HG03045 (cell line): Measurements from ENCODE around the gene MGME1.

Experiments used
- ATAC-seq: cut with Tn5 transposase; IDR thresholded peaks from one replicate; pipeline ENCODE4 v1.9.1; 2021; ENCODE audit warnings: mild to moderate bottlenecking, moderate library complexity; ENCODE audit not compliant: unreplicated experiment

MGME1 gene

DNA sequence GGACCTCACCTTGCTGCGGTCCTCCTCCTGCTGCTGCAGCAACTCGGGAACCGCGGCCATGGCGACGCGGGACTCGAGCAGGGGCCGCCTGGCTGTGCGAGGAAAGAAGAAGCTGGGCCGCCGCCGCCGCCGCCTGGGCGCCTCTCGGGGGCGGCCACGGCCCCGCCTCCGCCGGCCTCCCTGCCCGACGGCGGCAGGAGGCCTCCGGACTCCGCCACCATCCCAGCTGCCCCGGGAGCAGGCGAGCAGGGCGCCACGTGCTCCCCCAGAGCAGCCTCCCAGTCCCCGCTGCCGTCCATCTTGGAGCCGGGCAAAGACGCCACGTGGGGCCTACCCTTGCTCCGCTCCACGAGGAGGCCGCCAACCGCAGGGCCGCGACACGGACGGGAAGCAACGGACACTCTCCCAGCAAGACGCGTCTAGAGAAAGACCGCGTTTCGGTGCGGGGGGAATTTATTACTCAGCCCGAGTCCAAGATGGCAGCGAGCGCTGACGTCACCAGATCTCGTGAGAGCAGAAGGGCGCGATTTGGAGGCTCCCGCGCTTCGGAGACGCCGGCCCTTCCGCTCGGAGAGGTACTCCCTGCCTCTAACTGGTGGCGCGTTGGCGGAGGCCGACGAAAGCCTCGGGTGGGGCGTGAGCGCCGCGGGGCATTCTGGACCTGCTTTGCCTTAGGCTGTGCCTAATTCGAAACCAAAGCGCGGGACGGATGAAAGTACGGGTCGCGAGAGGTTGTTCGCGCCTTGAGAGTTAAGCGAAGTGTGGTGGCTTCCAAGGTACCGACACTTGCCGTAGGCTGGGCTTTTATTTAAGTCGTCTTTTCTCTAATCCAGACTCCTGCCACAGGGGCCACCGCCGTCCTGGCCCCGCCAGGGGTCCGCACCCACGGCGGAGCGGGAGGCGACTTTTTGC, at the start of gene MGME1, which contains the start of gene SNX5:
TSS of gene MGME1 (plus strand) at position 653 of the 912 bp plus-strand sequence. CDS start 842 bp downstream, outside the sequence.
TSS of gene SNX5 (minus strand) at position 429 of the 912 bp plus-strand sequence. CDS start at position 60, 369 bp downstream.
- ATAC-seq = peak; percentile 82

GRCh38 chr20:17919149-17919548, 49.7 kb upstream of the MGME1 start:
- ATAC-seq = no peak

DNA sequence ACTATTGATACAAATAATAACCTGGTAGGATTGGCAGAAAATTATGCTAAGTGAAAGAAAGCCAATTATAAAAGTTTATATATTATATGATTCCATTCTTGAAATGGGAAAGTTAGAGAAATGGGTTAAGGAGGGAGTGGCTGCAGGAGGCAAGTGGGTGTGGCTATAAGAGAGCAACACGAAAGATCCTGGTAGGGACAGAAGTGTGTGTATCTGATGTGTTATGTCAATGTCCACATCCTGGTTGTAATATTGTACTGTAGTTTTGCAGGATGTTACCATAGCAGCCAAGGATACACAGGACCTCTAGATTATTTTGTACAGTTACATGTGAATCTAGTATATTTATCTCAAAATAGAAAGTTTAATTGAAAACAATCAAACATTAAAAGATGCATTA, 47.0 kb upstream of the MGME1 start:
- no peak for ATAC-seq

DNA sequence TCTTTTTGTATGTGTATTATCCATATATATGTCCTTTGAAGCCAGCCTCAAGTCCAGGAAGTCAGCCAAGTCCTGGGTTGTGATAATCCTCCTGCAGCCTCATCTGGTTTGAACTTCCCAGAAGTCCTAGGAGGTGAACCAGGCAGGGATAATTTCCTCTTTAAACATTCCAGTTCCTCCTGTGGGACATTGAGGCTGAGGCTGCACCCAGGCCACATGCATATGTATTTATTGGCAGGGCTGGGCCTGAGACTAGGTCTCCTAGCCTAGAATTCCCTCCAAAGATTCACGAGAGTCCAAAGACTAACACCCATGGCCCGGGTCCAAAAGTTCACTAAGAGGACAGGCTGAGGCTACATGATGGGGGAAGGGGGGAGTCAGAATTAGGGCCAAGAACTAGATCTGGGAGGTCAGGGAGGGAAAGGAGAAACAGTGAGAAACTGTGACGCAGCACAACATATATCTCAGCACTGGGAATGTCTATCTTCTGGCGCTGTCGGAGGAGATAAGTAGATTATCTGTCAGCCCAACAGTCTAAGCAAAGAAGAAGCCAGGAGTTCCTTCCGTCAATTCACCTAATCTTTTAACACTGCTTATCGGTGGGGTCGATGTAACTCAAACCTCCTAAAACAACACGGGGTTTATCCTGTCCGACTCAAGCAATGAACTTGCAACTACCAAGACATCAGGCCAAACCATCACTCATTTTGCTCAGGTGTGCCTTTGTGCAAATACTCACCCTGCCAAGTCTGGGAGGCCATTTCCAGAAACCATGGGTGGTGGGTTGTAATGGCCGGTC, 43.5 kb upstream of the MGME1 start:
- ATAC-seq = no peak

DNA sequence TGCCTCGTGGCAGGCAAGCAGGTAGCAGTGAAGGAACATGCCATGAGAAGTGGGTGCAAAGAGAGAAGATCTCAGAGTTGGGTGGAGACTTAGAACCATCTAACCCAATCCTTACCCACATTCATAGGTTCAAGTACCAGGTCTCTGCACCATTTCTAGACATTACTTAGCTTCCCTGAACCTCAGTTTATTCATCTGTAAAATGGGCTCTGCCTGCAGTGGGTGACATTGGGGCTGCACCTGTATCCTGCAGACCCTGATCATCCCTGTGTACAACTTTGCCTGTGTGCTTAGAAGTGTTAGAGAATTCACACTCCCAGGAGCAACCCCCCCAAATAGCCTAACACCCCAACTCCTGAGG, 42.9 kb upstream of the MGME1 start:
- no peak for ATAC-seq

- no peak for ATAC-seq
These were observed 40.6 kb upstream of the MGME1 start for GRCh38 chr20:17928211-17928611.

- ATAC-seq = no peak
These were observed 40.0 kb upstream of the MGME1 start for GRCh38 chr20:17928633-17929311.

- ATAC-seq = no peak
These were observed 37.3 kb upstream of the MGME1 start for GRCh38 chr20:17931513-17931912.

DNA sequence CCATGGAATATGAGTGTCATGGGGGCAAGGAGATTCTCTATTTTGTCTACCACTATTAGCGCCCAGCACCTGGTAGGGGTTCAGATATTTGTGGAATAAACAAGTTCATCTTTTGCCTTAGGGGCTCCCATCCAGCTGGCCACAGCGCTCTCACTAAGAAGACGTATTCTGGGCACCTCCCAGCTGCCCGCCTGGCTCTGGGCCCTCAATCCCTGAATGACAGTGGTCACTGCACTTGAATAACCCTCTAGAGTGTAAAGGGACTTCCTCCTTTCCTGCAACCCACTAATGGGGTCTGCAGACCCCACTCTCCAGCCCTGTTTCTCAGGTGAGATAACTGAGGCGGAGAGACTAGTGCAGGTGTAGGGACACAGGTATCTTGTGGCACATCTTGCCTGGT, 36.4 kb upstream of the MGME1 start:
- ATAC-seq = no peak

- ATAC-seq = no peak
These were observed 35.7 kb upstream of the MGME1 start for GRCh38 chr20:17933121-17933520.

DNA sequence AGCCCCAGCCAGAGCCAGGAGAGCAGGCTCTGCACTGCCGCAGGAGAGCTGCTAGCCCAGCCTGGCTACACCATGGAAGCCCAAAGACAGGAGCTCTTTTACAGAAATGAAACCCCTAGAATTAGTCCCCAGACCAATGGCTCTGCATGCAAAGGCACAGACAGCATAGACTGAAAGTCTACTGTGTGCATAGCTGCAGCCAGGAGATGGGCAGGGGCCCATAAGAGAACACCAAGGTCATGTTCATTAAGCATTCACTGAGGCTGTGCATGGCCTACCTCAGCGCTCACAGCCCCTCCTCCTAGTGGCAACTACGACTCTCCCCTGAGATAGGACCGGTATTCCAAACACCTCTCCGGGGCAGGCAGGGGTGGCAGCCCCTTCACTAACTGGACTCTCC, 35.1 kb upstream of the MGME1 start:
- ATAC-seq = no peak

DNA sequence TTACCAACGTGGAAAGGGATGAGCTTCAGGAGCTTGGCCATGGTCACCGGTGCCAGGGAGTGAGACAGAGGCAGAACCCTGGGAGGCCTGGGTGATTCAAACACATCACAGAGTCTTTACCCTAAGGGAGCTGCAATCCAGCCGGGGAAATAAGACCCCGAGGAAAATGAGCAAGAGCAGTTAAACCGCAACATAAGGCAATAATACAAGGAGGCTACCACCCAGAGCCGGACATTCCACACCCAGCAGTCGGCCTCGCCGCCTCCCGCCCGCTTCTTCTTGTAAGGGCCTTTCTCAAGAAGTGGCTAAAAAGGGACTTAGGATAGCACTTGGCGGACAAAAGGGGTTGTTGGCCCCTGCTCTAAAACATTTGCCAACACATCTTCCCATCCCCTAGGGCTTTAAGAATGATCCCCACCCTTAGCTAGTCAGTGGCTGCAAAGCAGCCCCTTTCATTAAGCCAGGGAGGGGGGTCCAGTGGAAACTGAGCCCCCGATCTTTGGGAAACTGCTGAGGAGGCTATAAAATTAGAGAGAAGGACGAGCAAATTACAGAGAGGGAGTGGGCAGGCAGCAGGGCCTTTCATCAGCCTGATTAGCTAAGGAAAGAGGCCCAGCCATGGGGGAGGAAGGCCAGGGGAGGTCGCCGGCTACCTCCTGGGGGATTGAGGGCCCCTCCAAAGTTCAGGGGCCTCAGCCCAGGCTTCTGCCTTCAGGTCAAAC, 34.5 kb upstream of the MGME1 start:
- no peak for ATAC-seq

- no peak for ATAC-seq
These were observed 33.6 kb upstream of the MGME1 start for GRCh38 chr20:17935186-17935585.

DNA sequence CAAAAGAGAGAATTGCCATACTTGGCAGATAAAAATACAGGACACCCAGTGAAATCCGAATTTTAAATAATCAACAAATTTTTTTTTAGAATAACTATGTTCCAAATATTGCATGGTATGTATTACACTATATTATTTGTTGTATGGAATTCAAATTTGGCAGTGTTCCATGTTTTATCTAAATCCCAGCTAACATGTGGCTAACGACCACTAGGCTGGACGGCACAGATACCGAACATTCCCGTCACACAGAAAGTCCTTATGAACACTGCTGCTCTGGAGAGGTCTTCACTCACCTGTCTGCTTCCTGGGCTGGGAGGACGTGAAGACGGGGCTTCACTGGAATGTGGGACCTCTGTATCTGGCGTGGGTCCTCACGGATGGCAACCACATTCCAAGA, 33.1 kb upstream of the MGME1 start:
- no peak for ATAC-seq

DNA sequence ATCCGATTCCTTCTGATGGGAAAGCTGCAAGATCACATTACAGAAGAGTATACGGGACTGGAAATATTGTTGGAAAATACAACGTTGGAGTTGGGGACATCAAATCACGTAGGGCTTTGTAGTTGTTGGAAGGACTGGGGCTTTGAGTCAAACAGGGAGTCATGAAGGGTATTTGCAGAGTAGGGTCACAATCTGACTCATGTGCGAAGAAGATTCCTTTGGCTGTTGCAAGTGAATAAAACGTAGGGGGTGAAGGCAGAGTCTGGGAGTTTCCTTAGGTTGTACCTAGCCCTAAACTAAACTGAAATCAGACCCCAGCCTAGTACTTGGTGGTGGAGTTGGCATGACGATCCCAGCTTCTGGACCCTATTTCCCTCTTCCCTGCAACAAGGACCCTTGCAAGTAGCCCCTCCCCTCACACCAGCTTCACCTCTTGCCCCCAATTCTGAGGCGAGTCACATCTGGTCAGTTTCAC, 32.5 kb upstream of the MGME1 start:
- no peak for ATAC-seq

DNA sequence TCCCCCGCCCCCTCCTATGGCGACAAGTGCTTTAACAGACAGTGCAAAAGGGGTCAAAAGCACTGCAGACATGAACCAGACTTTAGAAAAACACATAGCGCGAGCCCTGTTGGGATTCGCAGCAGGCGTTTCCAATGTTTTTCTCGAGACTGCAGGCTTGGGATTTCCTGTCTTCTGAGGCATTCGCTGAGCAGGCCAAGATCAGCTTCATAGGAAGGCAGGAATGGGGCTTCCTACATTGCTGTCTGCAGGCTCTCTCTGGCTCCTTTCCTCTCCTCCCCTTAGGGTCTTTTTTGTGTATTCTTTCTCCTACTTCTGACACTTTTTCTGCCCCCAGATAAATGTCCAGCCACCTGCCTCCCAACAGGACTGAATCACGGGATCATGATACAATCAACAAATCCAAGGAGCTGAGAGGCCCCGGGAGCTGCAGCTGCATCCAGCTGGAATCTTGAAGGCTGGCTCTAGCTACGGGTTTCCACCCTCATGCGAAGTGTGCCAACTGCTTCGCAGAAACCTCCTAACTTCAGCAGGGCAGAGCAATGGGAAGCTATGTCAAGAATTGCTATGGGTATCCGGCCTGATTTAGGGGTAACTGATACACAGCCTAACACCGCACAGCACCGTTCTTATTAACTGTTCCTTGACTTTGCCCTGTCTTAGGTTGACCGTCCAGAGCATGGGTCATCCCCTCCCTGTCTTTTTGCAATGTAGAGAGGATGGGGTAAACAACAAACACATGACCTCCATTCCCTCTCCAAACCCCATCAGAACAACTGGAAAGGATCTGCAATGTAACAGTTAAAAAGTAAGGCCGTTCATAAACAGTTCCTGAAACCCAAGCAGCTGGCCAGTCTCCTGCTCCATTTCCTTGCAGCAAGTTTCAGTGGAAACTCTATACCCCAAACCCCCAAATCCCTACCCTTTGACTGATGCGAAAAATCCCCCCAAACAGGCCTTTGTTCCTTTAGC, 31.8 kb upstream of the MGME1 start:
- ATAC-seq = no peak

- ATAC-seq = peak; percentile 47
These were observed 29.8 kb upstream of the MGME1 start for GRCh38 chr20:17938871-17939619.

- no peak for ATAC-seq
These were observed 29.1 kb upstream of the MGME1 start for GRCh38 chr20:17939622-17940223.
